H1 (cell line): ENCODE results near the gene NFASC. TPM values are rescaled to one million over a fixed set of nuclear protein-coding genes. Genes with fewer than 3 reads are reported as not detected.

Experiments
- NRF1 ChIP-seq: IDR thresholded peaks from 2 replicates; pipeline ENCODE4 v1.6.1; 2011; ENCODE audit warnings: mild to moderate bottlenecking, low read depth, low read length, improper control_type of control experiment
- SUZ12 ChIP-seq: fragments of 200-600 bp; sonication (generic); IDR thresholded peaks from 2 replicates; pipeline ENCODE4 v1.6.1; 2012; ENCODE audit warnings: mild to moderate bottlenecking, inconsistent platforms, low read length, moderate library complexity, mixed read lengths
- polyA plus RNA-seq, 7 experiments: library from polyadenylated mRNA; depleted of rRNA in 3 of 7; stranded (reverse) in 5 of 7; unstranded in 2 of 7; fragments of >200 nt in 5 of 7; fragments of 200-250 nt in 2 of 7; gene quantifications; 1 replicate in 5 of 7; 2 replicates in 1 of 7; 4 replicates in 1 of 7; pipeline versions ENCODE4 v1.2.1 to v1.2.3, GENCODE V29; 2011 to 2013; ENCODE audit warnings: missing spikeins in 2 of 7, mixed read lengths in 2 of 7
- total RNA-seq: library from RNA; stranded (reverse); fragmentation: NEBNext Ultra II Directional; extraction: Animal tissue kit (Norgen Biotek cat#: 25700); gene quantifications from 2 replicates; pipeline ENCODE4 v1.2.1, GENCODE V29; 2021

The NFASC gene
- total and polyA plus RNA-seq, 2 of the 8 experiments (the other 6 are each of a cell fraction or from before 2014, with no cell fraction given) = 5.0 to 15.2 TPM

DNA sequence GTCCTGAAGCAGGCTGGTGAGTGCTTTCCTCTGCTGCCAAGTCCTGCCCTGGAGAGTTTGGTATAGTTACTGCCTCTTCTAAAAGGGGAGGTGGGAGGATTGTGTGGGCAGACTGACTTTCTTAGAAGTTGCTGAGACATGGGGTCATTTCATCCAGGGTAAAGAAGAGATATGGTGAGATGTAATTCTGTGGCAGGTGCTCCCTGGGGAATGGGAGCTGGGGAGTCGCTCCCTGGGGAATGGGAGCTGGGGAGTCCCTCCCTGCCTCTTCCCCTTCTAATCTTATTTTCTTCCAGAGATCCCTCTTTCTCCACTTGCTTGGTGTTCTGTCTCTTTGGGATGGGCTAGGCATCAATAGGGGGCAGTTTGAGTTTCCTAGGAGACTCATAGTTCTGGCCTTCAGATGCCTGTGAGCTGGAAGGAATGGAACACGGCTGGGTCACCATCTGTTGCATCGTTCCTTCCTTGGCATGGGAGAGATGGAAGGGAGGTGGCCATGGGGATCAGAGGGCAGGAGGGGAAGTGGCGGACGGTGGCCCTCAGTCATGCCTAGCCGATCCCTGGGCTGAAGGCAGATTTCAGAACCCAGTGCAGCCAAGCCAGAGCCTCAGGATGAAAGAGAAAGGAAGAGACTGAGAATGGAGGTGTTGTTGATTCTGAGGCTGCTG, 59.0 kb downstream of the NFASC start (continued):
- TF ChIP-seq NRF1 = no peak
- no peak for TF ChIP-seq SUZ12
